ENCODE measurements around the gene MTHFD1L. TPM values are rescaled to one million over a fixed set of nuclear protein-coding genes. Genes with fewer than 3 reads are reported as not detected.

The MTHFD1L gene
- total and polyA plus RNA-seq, 2 of the 4 experiments (the other 2 are of a cell fraction): 43.5 to 53.2 TPM

DNA sequence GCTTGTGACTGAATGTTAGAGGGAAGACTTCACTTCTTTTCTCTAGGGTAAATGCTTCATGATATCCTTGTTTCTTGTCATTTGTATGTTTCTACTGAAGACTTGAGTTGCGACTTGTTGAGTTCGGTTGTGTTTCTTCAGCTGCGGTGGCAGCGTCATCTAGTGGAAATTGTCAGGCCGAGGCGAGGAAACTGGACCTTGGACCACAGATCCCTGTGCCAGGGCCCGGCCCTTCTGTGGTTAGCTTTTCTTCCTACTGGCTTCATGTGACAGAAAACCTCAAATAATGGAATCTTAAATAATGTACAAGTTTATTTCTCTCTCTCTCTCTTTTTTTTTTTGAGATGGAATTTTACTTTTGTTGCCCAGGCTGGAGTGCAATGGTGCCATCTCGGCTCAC lies 12.4 kb downstream of the MTHFD1L start:
- Histone ChIP-seq H3K4me2 (ENCODE audit: low read depth, low read length) (no peak overlapping the region), H4K91ac (ENCODE audit: insufficient read depth, low read depth, low read length) (no peak overlapping the region), H3K79me1 (ENCODE audit: low read depth in 1 of 2, low read length in 2 of 2) (peaks cover 16 to 71% of the 10 kb centered on the region in 2 experiments; a peak in 3 of 4 replicates), H3K27me3 (ENCODE audit: control insufficient read depth, insufficient read depth, low read length) (no peaks in the 10 kb centered on the region), H2AK9ac (replicated peaks; ENCODE audit: low read depth, low read length, poor library complexity) (no peak overlapping the region), H3K9me3 (ENCODE audit: control insufficient read depth, insufficient read depth, low read length) (no peaks in the 10 kb centered on the region), H3K56ac (ENCODE audit: extremely low read depth, insufficient read depth, low read length) (no peak overlapping the region), H3K23ac (ENCODE audit: low read depth, low read length) (peak overlapping the region; percentile 24; the same call in 1 of the 2 replicates), H3K14ac (replicated peaks; ENCODE audit: low read depth, low read length) (0 out of 2 replicates have a peak overlapping the region, but pooled peaks have one; percentile 8), H3K4me1 (ENCODE audit: control insufficient read depth, insufficient read depth, low read length) (peaks cover 36% of the 10 kb centered on the region), H3K36me3 (ENCODE audit: control insufficient read depth, insufficient read depth, low read length) (peaks cover 40% of the 10 kb centered on the region), H3K4me3 (ENCODE audit: insufficient read depth, low read depth, low read length) (no peak overlapping the region), H3K18ac (ENCODE audit: low read depth, low read length) (peak overlapping the region; percentile 22; the same call in 1 of the 2 replicates), H4K5ac (ENCODE audit: low read depth, low read length) (peak overlapping the region; percentile 58; the same call in 1 of the 2 replicates), H4K8ac (ENCODE audit: low read depth in 2 of 2, low read length in 2 of 2) (peak overlapping the region; percentile 5 to 47; a peak in 2 of 4 replicates), H3K9me1 (ENCODE audit: insufficient read depth, low read length) (peaks cover 9% of the 10 kb centered on the region; the same call in 1 of the 2 replicates), H2BK120ac (ENCODE audit: low read depth, low read length) (no peak overlapping the region), H3K27ac (ENCODE audit: insufficient read depth, low read length) (peak overlapping the region; percentile 59; the same call in 1 of the 2 replicates), H2BK15ac (ENCODE audit: low read depth, low read length) (no peak overlapping the region; the same call in 2 of the 3 replicates), H2AK5ac (ENCODE audit: low read depth, low read length) (no peak overlapping the region; the same call in 1 of the 2 replicates), H3K9ac (ENCODE audit: low read depth, low read length) (no peak overlapping the region), H2BK20ac (ENCODE audit: low read depth, low read length) (no peak overlapping the region), H4K20me1 (ENCODE audit: insufficient read depth, low read length) (peaks cover 24% of the 10 kb centered on the region), H2BK5ac (ENCODE audit: low read depth, low read length, poor library complexity, severe bottlenecking) (peak overlapping the region; percentile 68), H2AFZ (replicated peaks; ENCODE audit: low read length, poor library complexity) (no peak overlapping the region), H3K4ac (ENCODE audit: low read depth, low read length) (no peak overlapping the region)
- in situ Hi-C loops (cut with MboI; ENCODE audit: low sequenced_read_pairs): no loop called here
- no peak for ATAC-seq (ENCODE audit: low read depth)
- TF ChIP-seq RAD21 (IDR thresholded peaks at IDR 0.05; ENCODE audit: low read length) (no peak), SMC3 (IDR thresholded peaks at IDR 0.05; ENCODE audit: low read depth, low read length) (no peak), NFE2L2 (IDR thresholded peaks at IDR 0.05; ENCODE audit: low read depth, low read length) (no peak), MAZ (IDR thresholded peaks at IDR 0.05; ENCODE audit: borderline replicate concordance, low read depth, low read length) (no peak), CEBPB (IDR thresholded peaks at IDR 0.05; ENCODE audit: low read depth, low read length) (no peak), POLR2A (IDR thresholded peaks at IDR 0.05; ENCODE audit: low read depth, low read length) (no peak), CHD1 (IDR thresholded peaks at IDR 0.05; ENCODE audit: low read depth, low read length) (no peak), RCOR1 (IDR thresholded peaks at IDR 0.05; ENCODE audit: insufficient replicate concordance, low read length) (no peak)
- TF ChIP-seq, protein P1, sequence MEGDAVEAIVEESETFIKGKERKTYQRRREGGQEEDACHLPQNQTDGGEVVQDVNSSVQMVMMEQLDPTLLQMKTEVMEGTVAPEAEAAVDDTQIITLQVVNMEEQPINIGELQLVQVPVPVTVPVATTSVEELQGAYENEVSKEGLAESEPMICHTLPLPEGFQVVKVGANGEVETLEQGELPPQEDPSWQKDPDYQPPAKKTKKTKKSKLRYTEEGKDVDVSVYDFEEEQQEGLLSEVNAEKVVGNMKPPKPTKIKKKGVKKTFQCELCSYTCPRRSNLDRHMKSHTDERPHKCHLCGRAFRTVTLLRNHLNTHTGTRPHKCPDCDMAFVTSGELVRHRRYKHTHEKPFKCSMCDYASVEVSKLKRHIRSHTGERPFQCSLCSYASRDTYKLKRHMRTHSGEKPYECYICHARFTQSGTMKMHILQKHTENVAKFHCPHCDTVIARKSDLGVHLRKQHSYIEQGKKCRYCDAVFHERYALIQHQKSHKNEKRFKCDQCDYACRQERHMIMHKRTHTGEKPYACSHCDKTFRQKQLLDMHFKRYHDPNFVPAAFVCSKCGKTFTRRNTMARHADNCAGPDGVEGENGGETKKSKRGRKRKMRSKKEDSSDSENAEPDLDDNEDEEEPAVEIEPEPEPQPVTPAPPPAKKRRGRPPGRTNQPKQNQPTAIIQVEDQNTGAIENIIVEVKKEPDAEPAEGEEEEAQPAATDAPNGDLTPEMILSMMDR (conservative IDR thresholded peaks at IDR 0.05; ENCODE audit: low read depth, low read length): no peak
- BruUV-seq (replicated peaks): no TSS peak
- intact Hi-C loops (cut with micrococcal nuclease): no loop called here
- ChIA-PET POLR2A (ENCODE audit: unreplicated experiment) (no interaction called here), CTCF (no interaction called here)
- DNase-seq: no peak
- no CpG with 5 or more reads among the region's 8 CpGs for WGBS, 2 experiments (ENCODE audit: extremely low coverage in 2 of 2, insufficient read length in 1 of 2)
- dilution Hi-C loops (cut with HindIII; ENCODE audit: low sequenced_read_pairs, unreplicated experiment): no loop called here
